ENCODE data around the gene SYNDIG1.

Gene SYNDIG1

DNA sequence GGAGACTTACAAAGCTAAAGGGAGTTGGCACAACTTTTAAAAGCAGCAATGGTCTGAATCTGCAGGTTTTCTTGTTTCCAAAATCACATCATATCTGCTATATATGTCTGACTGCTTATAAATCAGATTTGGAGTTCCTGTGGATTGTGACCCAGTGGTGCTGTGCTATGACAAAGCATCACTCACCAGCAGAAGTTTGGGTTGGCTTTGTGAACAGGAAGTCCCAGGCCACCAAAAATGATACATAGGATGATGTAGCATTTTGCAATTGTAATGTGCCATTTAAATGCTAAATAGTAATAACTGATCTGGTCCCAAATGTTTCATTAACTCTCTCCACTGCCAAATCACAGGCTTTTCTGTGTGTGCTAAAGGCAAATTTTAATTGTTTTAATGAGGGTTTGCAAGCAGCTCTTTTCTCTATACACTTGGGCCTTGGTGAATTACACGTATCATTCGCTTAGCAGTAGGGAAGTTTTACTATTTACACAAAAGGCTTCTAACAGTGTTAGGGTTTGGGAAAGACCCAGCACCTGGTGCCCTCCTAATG lies 60.8 kb downstream of the SYNDIG1 start:
- TF ChIP-seq, protein P1, sequence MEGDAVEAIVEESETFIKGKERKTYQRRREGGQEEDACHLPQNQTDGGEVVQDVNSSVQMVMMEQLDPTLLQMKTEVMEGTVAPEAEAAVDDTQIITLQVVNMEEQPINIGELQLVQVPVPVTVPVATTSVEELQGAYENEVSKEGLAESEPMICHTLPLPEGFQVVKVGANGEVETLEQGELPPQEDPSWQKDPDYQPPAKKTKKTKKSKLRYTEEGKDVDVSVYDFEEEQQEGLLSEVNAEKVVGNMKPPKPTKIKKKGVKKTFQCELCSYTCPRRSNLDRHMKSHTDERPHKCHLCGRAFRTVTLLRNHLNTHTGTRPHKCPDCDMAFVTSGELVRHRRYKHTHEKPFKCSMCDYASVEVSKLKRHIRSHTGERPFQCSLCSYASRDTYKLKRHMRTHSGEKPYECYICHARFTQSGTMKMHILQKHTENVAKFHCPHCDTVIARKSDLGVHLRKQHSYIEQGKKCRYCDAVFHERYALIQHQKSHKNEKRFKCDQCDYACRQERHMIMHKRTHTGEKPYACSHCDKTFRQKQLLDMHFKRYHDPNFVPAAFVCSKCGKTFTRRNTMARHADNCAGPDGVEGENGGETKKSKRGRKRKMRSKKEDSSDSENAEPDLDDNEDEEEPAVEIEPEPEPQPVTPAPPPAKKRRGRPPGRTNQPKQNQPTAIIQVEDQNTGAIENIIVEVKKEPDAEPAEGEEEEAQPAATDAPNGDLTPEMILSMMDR (conservative IDR thresholded peaks at IDR 0.05; ENCODE audit: low read depth, low read length): no peak
- DNase-seq (ENCODE audit: low read depth): no peak
- H3K4me3 ChIP-seq (ENCODE audit: low read depth, low read length): no peak overlapping the region

DNA sequence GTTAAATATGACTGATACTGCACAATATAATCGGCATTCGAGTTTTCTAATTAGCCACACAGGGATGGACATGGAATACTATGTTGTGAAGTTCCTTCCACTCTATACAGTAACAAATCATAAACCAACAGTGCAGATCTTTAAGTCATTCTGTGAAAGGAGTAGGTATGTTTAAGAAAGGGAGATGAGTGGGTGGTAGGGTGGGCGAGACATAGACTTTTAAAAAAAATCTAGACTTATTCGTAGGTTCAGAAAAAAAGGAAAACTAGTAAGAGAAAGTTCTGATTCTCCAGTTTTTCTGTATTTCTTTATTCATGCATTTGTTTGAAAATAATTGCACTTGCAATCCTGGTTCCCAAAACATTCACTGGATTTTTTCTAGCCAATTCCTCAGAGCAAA lies 61.8 kb downstream of the SYNDIG1 start:
- TF ChIP-seq, protein P1 (conservative IDR thresholded peaks at IDR 0.05; ENCODE audit: low read depth, low read length): no peak
- DNase-seq (ENCODE audit: low read depth): no peak
- H3K4me3 ChIP-seq (ENCODE audit: low read depth, low read length): no peak overlapping the region

GRCh38 chr20:24531631-24532419 lies 62.4 kb downstream of the SYNDIG1 start:
- TF ChIP-seq, protein P1 (conservative IDR thresholded peaks at IDR 0.05; ENCODE audit: low read depth, low read length): no peak
- H3K4me3 ChIP-seq (ENCODE audit: low read depth, low read length): no peak overlapping the region

DNA sequence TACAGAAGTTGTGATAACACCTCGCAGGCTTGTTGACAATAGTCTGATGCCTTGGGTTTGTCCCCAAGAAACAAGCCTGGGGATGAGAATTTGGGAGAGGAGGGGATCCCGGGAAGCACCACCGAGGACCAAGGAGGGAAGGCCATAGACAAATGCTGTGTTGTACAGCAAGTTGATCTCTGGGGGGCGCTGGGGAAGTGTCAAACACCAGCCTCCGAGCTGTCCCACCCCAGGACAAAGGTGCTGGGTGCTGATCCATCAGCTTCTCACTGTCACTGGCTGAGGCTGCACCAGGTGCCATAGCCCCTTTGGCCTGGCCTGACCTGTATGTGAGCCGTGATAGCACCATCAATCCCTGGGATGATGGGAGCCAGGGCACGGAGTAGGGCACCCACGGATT lies 64.0 kb downstream of the SYNDIG1 start:
- no peak overlapping the region for H3K4me3 ChIP-seq (ENCODE audit: low read depth, low read length)
- TF ChIP-seq, protein P1 (conservative IDR thresholded peaks at IDR 0.05; ENCODE audit: low read depth, low read length): no peak
- DNase-seq (ENCODE audit: low read depth): no peak

More at GRCh38 chr20:24531631-24532419, 62.4 kb downstream of the SYNDIG1 start:
- DNase-seq (ENCODE audit: low read depth): no peak

- no peak overlapping the region for H3K4me3 ChIP-seq (ENCODE audit: low read depth, low read length)
- TF ChIP-seq, protein P1 (conservative IDR thresholded peaks at IDR 0.05; ENCODE audit: low read depth, low read length): no peak
- no peak for DNase-seq (ENCODE audit: low read depth)
Measured at GRCh38 chr20:24534282-24534681, 64.9 kb downstream of the SYNDIG1 start.

DNA sequence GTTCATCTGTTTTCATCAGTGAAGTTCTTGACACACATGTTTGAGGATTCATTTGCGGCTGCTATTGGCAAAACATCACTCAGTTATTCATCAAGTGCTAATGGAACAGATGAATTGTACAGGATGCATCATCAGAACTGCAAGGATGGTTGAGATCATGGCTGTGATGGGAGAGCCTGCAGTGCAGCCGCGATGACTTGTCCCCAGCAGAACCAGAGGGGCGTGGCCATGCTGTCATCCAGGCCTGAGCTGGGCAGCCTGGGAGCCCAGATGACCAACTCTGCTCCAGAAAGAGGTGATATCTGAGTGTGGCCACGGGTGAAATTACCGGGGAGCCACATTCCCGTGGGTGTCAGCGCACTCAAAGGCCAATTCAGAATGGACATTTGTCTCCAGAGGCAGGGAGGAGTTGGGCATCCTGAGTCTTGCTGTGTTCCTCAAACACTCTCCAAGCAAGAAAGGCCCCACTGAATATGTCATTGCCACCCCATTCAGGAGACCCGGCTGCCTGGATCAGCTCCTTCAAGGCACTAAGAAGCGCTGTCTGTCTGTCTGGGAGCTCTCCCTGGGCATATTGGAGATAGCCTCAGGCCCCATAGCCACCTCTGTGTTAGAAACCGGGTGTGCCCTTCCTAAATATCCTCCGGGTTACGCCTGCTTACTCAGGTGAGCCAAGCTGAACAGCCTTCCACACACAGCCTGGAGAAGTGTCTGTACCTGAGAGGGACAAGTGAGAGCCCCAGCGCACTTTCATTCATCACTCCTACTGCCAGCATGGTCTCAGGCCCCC lies 66.7 kb downstream of the SYNDIG1 start:
- TF ChIP-seq, protein P1 (conservative IDR thresholded peaks at IDR 0.05; ENCODE audit: low read depth, low read length): no peak
- no peak for DNase-seq (ENCODE audit: low read depth)
- H3K4me3 ChIP-seq (ENCODE audit: low read depth, low read length): no peak overlapping the region

Measured in choroid plexus epithelial cell (primary cell).